Measurements from ENCODE around the gene LHFPL2.

The LHFPL2 gene

GRCh38 chr5:78543916-78544315 is 104.7 kb downstream of the LHFPL2 start:
- DNase-seq (ENCODE audit: low read depth) = no peak

GRCh38 chr5:78543292-78543691 is 105.3 kb downstream of the LHFPL2 start:
- no peak for DNase-seq (ENCODE audit: low read depth)

GRCh38 chr5:78542321-78542840 is 106.2 kb downstream of the LHFPL2 start:
- DNase-seq (ENCODE audit: low read depth) = no peak

GRCh38 chr5:78541086-78541654 is 107.4 kb downstream of the LHFPL2 start:
- DNase-seq (ENCODE audit: low read depth) = no peak

GRCh38 chr5:78540335-78541085 is 108.1 kb downstream of the LHFPL2 start:
- DNase-seq (ENCODE audit: low read depth) = no peak

GRCh38 chr5:78538240-78538850 is 110.2 kb downstream of the LHFPL2 start:
- no peak for DNase-seq (ENCODE audit: low read depth)

- no peak for DNase-seq (ENCODE audit: low read depth)
These were observed 110.8 kb downstream of the LHFPL2 start for GRCh38 chr5:78537821-78538220.

- DNase-seq (ENCODE audit: low read depth) = no peak
These were observed 111.2 kb downstream of the LHFPL2 start for GRCh38 chr5:78537411-78537810.

GRCh38 chr5:78536661-78537196 is 111.8 kb downstream of the LHFPL2 start:
- DNase-seq (ENCODE audit: low read depth) = no peak

GRCh38 chr5:78534905-78535200 is 113.7 kb downstream of the LHFPL2 start:
- DNase-seq (ENCODE audit: low read depth) = no peak

GRCh38 chr5:78534148-78534904 is 114.2 kb downstream of the LHFPL2 start:
- DNase-seq (ENCODE audit: low read depth) = no peak

GRCh38 chr5:78533356-78533755 is 115.2 kb downstream of the LHFPL2 start:
- DNase-seq (ENCODE audit: low read depth) = no peak

- no peak for DNase-seq (ENCODE audit: low read depth)
These were observed 118.1 kb downstream of the LHFPL2 start for GRCh38 chr5:78530342-78531096.

- DNase-seq (ENCODE audit: low read depth) = no peak
These were observed 120.6 kb downstream of the LHFPL2 start for GRCh38 chr5:78527925-78528324.

- DNase-seq (ENCODE audit: low read depth) = no peak
These were observed 121.3 kb downstream of the LHFPL2 start for GRCh38 chr5:78527054-78527859.

GRCh38 chr5:78526049-78526525 is 122.5 kb downstream of the LHFPL2 start:
- no peak for DNase-seq (ENCODE audit: low read depth)

GRCh38 chr5:78523314-78524193 is 125.0 kb downstream of the LHFPL2 start:
- DNase-seq (ENCODE audit: low read depth) = no peak

- DNase-seq (ENCODE audit: low read depth) = no peak
These were observed 125.9 kb downstream of the LHFPL2 start for GRCh38 chr5:78522476-78523260.

GRCh38 chr5:78521455-78521854 is 127.1 kb downstream of the LHFPL2 start:
- no peak for DNase-seq (ENCODE audit: low read depth)

Measured in stimulated activated CD8-positive, alpha-beta memory T cell treated with anti-CD3 and anti-CD28 coated beads, Interleukin-4, amount 100 ng/mL, for 24 hours (primary cell).